ENCODE measurements around the gene LTF.

DNA sequence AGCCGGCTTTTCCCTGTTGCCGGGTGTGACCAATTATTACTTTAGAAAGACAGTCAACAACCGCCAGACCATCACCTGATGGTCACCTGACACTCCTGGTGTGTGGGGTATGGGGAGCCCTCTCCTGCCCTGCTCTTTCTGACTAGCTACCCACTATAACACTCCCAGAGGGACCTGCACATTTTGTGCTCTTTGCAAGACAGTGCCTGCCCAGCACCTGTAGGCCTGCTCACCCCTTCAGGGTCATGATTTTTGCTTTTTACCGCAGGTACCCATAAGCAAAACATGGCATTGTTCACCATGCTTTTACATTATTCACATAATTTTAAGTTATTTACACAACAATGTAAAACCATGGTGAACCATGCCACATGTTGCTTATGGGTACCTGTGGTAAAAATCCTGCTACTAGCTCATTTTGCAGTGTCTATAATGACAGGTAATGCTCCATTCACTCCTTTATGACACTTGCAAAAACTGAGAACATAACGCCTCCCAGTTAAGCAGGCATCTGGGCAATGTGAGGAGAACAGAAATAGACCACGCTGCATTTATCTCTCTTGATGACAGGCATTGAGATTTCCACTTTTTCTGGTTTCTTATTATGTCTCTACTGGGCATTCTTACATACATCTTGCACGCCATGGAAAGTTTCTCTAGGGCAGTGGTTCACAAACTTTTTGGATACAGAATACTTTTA, 47.7 kb downstream of the LTF start:
- TF ChIP-seq, protein P1, sequence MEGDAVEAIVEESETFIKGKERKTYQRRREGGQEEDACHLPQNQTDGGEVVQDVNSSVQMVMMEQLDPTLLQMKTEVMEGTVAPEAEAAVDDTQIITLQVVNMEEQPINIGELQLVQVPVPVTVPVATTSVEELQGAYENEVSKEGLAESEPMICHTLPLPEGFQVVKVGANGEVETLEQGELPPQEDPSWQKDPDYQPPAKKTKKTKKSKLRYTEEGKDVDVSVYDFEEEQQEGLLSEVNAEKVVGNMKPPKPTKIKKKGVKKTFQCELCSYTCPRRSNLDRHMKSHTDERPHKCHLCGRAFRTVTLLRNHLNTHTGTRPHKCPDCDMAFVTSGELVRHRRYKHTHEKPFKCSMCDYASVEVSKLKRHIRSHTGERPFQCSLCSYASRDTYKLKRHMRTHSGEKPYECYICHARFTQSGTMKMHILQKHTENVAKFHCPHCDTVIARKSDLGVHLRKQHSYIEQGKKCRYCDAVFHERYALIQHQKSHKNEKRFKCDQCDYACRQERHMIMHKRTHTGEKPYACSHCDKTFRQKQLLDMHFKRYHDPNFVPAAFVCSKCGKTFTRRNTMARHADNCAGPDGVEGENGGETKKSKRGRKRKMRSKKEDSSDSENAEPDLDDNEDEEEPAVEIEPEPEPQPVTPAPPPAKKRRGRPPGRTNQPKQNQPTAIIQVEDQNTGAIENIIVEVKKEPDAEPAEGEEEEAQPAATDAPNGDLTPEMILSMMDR (IDR thresholded peaks at IDR 0.05; ENCODE audit: insufficient read depth, low read depth, low read length) = no peak
- TF ChIP-seq EZH2 (IDR thresholded peaks at IDR 0.05; ENCODE audit: insufficient read depth, low read length) = no peak

Measured in astrocyte (in vitro differentiated cells and primary cell).